Upper lobe of left lung (tissue), 6 donors: ENCODE measurements around the gene CDRT4. TPM values are rescaled to one million over a fixed set of nuclear protein-coding genes. Genes with fewer than 3 reads are reported as not detected.
A peak's percentile ranks its signal among the peaks of the same experiment; 100 is the strongest.

ENCODE experiments used
- ATAC-seq, 2 donors: fragments of 200-7000 bp; cut with Tn5 transposase; one replicate each; pipeline ENCODE4 v1.9.1; 2022; ENCODE audit warnings: mild to moderate bottlenecking in 2 of 2, moderate library complexity in 2 of 2; ENCODE audit not compliant: low FRiP score in 2 of 2
- DNase-seq, 2 donors: peaks; one replicate each; pipeline ENCODE4 v3.0.0-alpha.2; 2019 to 2020
- H3K27ac ChIP-seq, 4 donors: fragments of 200-600 bp; sonication (generic); one replicate each; pipeline ENCODE4 v1.5.1; 2016 to 2019
- H3K27me3 ChIP-seq, 4 donors: fragments of 200-600 bp; sonication (generic); one replicate each; pipeline ENCODE4 v1.5.1; 2017 to 2019
- H3K36me3 ChIP-seq, 4 donors: fragments of 200-600 bp; sonication (generic); one replicate each; pipeline ENCODE4 v1.5.1; 2016 to 2019
- H3K4me1 ChIP-seq, 4 donors: fragments of 200-600 bp; sonication (generic); one replicate each; pipeline ENCODE4 v1.5.1; 2018 to 2019
- H3K4me3 ChIP-seq, 4 donors: fragments of 200-600 bp; sonication (generic); one replicate each; pipeline ENCODE4 v1.5.1; 2017 to 2019; ENCODE audit warnings: mild to moderate bottlenecking in 2 of 4, moderate library complexity in 1 of 4
- H3K9me3 ChIP-seq, 4 donors: fragments of 200-600 bp; sonication (generic); one replicate each; pipeline ENCODE4 v1.5.1; 2018 to 2019
- CTCF ChIP-seq, 6 experiments: fragments of 450-650 bp in 4 of 6; fragments of 200-600 bp in 2 of 6; sonication (generic) in 2 of 6; IDR thresholded peaks; one replicate each; pipeline ENCODE4 v1.5.1; 2016 to 2019; ENCODE audit warnings: antibody characterized with exemption in 6 of 6
- EP300 ChIP-seq, 4 donors: sonication (generic); formaldehyde crosslinking; IDR thresholded peaks; one replicate each; pipeline ENCODE4 v1.5.1; 2017; ENCODE audit warnings: antibody characterized with exemption in 4 of 4, control low read depth in 2 of 4
- POLR2A ChIP-seq, 4 donors: fragments of 450-650 bp; IDR thresholded peaks; one replicate each; pipeline ENCODE4 v1.5.1; 2016 to 2017; ENCODE audit warnings: antibody characterized with exemption in 4 of 4, mild to moderate bottlenecking in 2 of 4
- POLR2AphosphoS5 ChIP-seq, 2 donors: sonication (generic); formaldehyde crosslinking; IDR thresholded peaks; one replicate each; pipeline ENCODE4 v1.5.1; 2017; ENCODE audit warnings: antibody characterized with exemption in 2 of 2
- WGBS, 2 donors: methylation state at CpG; one replicate each; pipeline ENCODE4 v1.1.5; 2017 to 2018; 5-methylcytosine and 5-hydroxymethylcytosine counted together
- total RNA-seq, 6 donors: library from RNA; depleted of rRNA in 4 of 6; stranded (reverse); fragments of >200 nt in 4 of 6; gene quantifications; one replicate each; pipeline versions ENCODE4 v1.1.0 to v1.2.1, GENCODE V29; 2016 to 2021
- donor health status: DM: no; HTN: no; CAD: no; lungs with moderate emphysema.
- donor health status: DM: no; HTN: yes; CAD: no; lungs with severe emphysema.

CDRT4 gene
- total RNA-seq, 6 donors from 2014 or later, result 4.7 to 38.8 (median 5.8) TPM; not detected in 1

- Histone ChIP-seq H3K9me3 (no peaks in the 10 kb centered on the region), H3K27ac (no peak overlapping the region), H3K27me3 (no peaks in the 10 kb centered on the region), H3K4me1 (peaks cover 0 to 7% (median 1%) of the 10 kb centered on the region in 4 donors), H3K4me3 (no peak overlapping the region), H3K36me3 (no peaks in the 10 kb centered on the region)
- no peak for TF ChIP-seq POLR2A (IDR thresholded peaks at IDR 0.05)
- no peak for TF ChIP-seq CTCF (IDR thresholded peaks at IDR 0.05)
- no peak for TF ChIP-seq EP300 (IDR thresholded peaks at IDR 0.05)
- TF ChIP-seq POLR2AphosphoS5 (IDR thresholded peaks at IDR 0.05), result no peak
- no peak for DNase-seq
- no peak for ATAC-seq
- 85 to 92% methylated on average over 7 of the region's 7 CpGs for WGBS, 2 donors
Observed at GRCh38 chr17:15393414-15393813, 74.0 kb downstream of the CDRT4 start.

GRCh38 chr17:15392326-15392741 lies 75.1 kb downstream of the CDRT4 start:
- H3K4me1 ChIP-seq, result peaks cover 0 to 5% (median 0%) of the 10 kb centered on the region in 4 donors
- DNase-seq, result no peak
- no peaks in the 10 kb centered on the region for H3K36me3 ChIP-seq
- WGBS, 2 donors, result 78% methylated on average over 5 of the region's 5 CpGs
- no peaks in the 10 kb centered on the region for H3K9me3 ChIP-seq
- ATAC-seq, result peak in 1 of 2 donors; percentile 87
- H3K27me3 ChIP-seq, result no peaks in the 10 kb centered on the region
- peak overlapping the region in 1 of 4 donors; percentile 5 for H3K27ac ChIP-seq
- TF ChIP-seq POLR2AphosphoS5 (IDR thresholded peaks at IDR 0.05) (peak in 1 of 2 donors; percentile 15), CTCF (IDR thresholded peaks at IDR 0.05) (no peak), POLR2A (IDR thresholded peaks at IDR 0.05) (no peak), EP300 (IDR thresholded peaks at IDR 0.05) (peak in 1 of 4 donors; percentile 4)
- no peak overlapping the region for H3K4me3 ChIP-seq

GRCh38 chr17:15388356-15389041 lies 78.9 kb downstream of the CDRT4 start:
- 76 to 85% methylated on average over 8 of the region's 8 CpGs for WGBS, 2 donors
- no peak for ATAC-seq

GRCh38 chr17:15386083-15386482 lies 81.3 kb downstream of the CDRT4 start:
- TF ChIP-seq POLR2AphosphoS5 (IDR thresholded peaks at IDR 0.05), result no peak
- TF ChIP-seq CTCF (IDR thresholded peaks at IDR 0.05), result no peak
- no peak for TF ChIP-seq POLR2A (IDR thresholded peaks at IDR 0.05)
- no peak for TF ChIP-seq EP300 (IDR thresholded peaks at IDR 0.05)
- no peak overlapping the region for H3K27ac ChIP-seq
- H3K9me3 ChIP-seq, result no peaks in the 10 kb centered on the region
- ATAC-seq, result no peak
- H3K4me1 ChIP-seq, result peaks cover 0 to 5% (median 1%) of the 10 kb centered on the region in 4 donors
- no peaks in the 10 kb centered on the region for H3K36me3 ChIP-seq
- DNase-seq, result no peak
- WGBS, 2 donors, result 87 to 93% methylated on average over 4 of the region's 4 CpGs
- no peak overlapping the region for H3K4me3 ChIP-seq
- no peaks in the 10 kb centered on the region for H3K27me3 ChIP-seq

More at GRCh38 chr17:15388356-15389041, 78.9 kb downstream of the CDRT4 start:
- TF ChIP-seq POLR2AphosphoS5 (IDR thresholded peaks at IDR 0.05) (no peak), EP300 (IDR thresholded peaks at IDR 0.05) (no peak)
- H3K36me3 ChIP-seq, result no peaks in the 10 kb centered on the region
- H3K4me3 ChIP-seq, result no peak overlapping the region
- no peaks in the 10 kb centered on the region for H3K27me3 ChIP-seq
- H3K27ac ChIP-seq, result no peak overlapping the region
- no peaks in the 10 kb centered on the region for H3K9me3 ChIP-seq
- H3K4me1 ChIP-seq, result peaks cover 0 to 5% (median 3%) of the 10 kb centered on the region in 4 donors
- DNase-seq, result no peak

Other genes with a start within 250 kb of the CDRT4 start
- gene PMP22, start 202.3 kb downstream of the CDRT4 start, total RNA-seq, result 100 to 1,000 TPM in 3 of 6 donors, 10 to 100 TPM in 3; 49.7 to 179 (median 105) TPM
- gene TEKT3, start 126.0 kb downstream of the CDRT4 start, total RNA-seq, result 1 to 10 TPM in 4 of 6 donors, under 1 TPM in 1, not detected in 1; 0.64 to 4.1 (median 1.8) TPM
- gene TVP23C, start 95.9 kb upstream of the CDRT4 start, total RNA-seq, result 10 to 100 TPM; 15.3 to 54.0 (median 17.4) TPM
- gene FBXW10B, start 152.1 kb upstream of the CDRT4 start, total RNA-seq, result 10 to 100 TPM in 1 of 6 donors, 1 to 10 TPM in 4, under 1 TPM in 1; 0.34 to 11.1 (median 2.7) TPM
- gene TRIM16, start 216.7 kb upstream of the CDRT4 start, total RNA-seq, result 10 to 100 TPM; 15.7 to 63.2 (median 27.5) TPM
- 10 to 100 TPM; 10.0 to 23.5 (median 14.7) TPM for gene ZNF286A, start 232.1 kb upstream of the CDRT4 start, total RNA-seq